Lung (tissue), 12 donors: ENCODE results near the gene KMT2D. TPM values are rescaled to one million over a fixed set of nuclear protein-coding genes. Genes with fewer than 3 reads are reported as not detected.

Experiments
- ATAC-seq: fragments of 200-7000 bp; cut with Tn5 transposase; one replicate; pipeline ENCODE4 v1.9.1; 2020; ENCODE audit warnings: moderate number of reproducible peaks; ENCODE audit not compliant: insufficient read depth, low FRiP score
- DNase-seq, 3 donors: peaks; one replicate each; pipeline ENCODE4 v3.0.0-alpha.2; 2013 to 2017
- H3K27ac ChIP-seq, 2 donors: one replicate each; pipeline ENCODE4 v1.5.1; 2013; ENCODE audit warnings: mild to moderate bottlenecking in 2 of 2, moderate library complexity in 2 of 2, control low read depth in 1 of 2, inconsistent platforms in 1 of 2, low read depth in 1 of 2, low read length in 1 of 2
- H3K27me3 ChIP-seq, 3 donors: one replicate each; pipeline ENCODE4 v1.5.1; 2013; ENCODE audit warnings: low read length in 2 of 3; ENCODE audit not compliant: control insufficient read depth in 3 of 3, insufficient read depth in 3 of 3
- H3K36me3 ChIP-seq, 4 donors: one replicate each; pipeline ENCODE4 v1.5.1; 2013; ENCODE audit warnings: low read length in 4 of 4, mild to moderate bottlenecking in 1 of 4, moderate library complexity in 1 of 4; ENCODE audit not compliant: control insufficient read depth in 4 of 4, insufficient read depth in 4 of 4
- H3K4me1 ChIP-seq, 5 donors: one replicate each; pipeline ENCODE4 v1.5.1; 2013; ENCODE audit warnings: low read length in 5 of 5, mild to moderate bottlenecking in 2 of 5, moderate library complexity in 1 of 5; ENCODE audit not compliant: control insufficient read depth in 5 of 5, insufficient read depth in 5 of 5
- H3K4me3 ChIP-seq: one replicate; pipeline ENCODE4 v1.5.1; 2013; ENCODE audit warnings: mild to moderate bottlenecking, control low read depth, moderate library complexity
- H3K9ac ChIP-seq, 2 donors: one replicate each; pipeline ENCODE4 v1.5.1; 2013; ENCODE audit warnings: low read length in 2 of 2, control low read depth in 1 of 2; ENCODE audit not compliant: insufficient read depth in 1 of 2
- H3K9me3 ChIP-seq, 4 donors: one replicate each; pipeline ENCODE4 v1.5.1; 2013; ENCODE audit warnings: low read length in 3 of 4, mild to moderate bottlenecking in 1 of 4, moderate library complexity in 1 of 4; ENCODE audit not compliant: control insufficient read depth in 4 of 4, insufficient read depth in 3 of 4
- CTCF ChIP-seq: IDR thresholded peaks from 2 replicates; pipeline ENCODE4 v1.5.1; 2012; ENCODE audit warnings: mild to moderate bottlenecking; ENCODE audit errors: control extremely low read depth, extremely low read depth
- WGBS, 2 donors: extraction: QIAGEN DNeasy Blood & Tissue Kit; methylation state at CpG; one replicate each; pipeline ENCODE4 v1.1.7; 2013; 5-methylcytosine and 5-hydroxymethylcytosine counted together
- polyA plus RNA-seq, 2 donors: library from polyadenylated mRNA; stranded (reverse); fragments of 200-250 nt; gene quantifications; one replicate each; pipeline ENCODE4 v1.2.1, GENCODE V29; 2013
- total RNA-seq, 2 donors: library from RNA; depleted of rRNA in 1 of 2; stranded (reverse); fragments of >200 nt in 1 of 2; gene quantifications; one replicate each; pipeline ENCODE4 v1.2.1, GENCODE V29; 2014 to 2021
- donor health status: control.
- donor health status: control.
- donor health status: Bipolar disorder and iron deficiency.
- donor health status: healthy.
- donor health status: DM: yes; HTN: yes; CAD: no.

The KMT2D gene
- total and polyA plus RNA-seq, 4 donors, result 27.6 to 115 (median 49.2) TPM

- ATAC-seq, result no peak
- Histone ChIP-seq H3K27ac (peak overlapping the region in 1 of 2 donors; percentile 98), H3K27me3 (no peaks in the 10 kb centered on the region), H3K4me3 (peak overlapping the region; percentile 91), H3K4me1 (peaks cover 11 to 50% (median 20%) of the 10 kb centered on the region in 5 donors), H3K9me3 (no peaks in the 10 kb centered on the region), H3K9ac (peak overlapping the region; percentile 56 to 82), H3K36me3 (peaks cover 0 to 13% (median 7%) of the 10 kb centered on the region in 4 donors)
- TF ChIP-seq CTCF, result no peak
- DNase-seq, result no peak
- WGBS, 2 donors, result 6 to 7% methylated on average over 5 of the region's 5 CpGs
These were observed 2.1 kb downstream of the KMT2D start for GRCh38 chr12:49058366-49059044.

GRCh38 chr12:49057888-49058287 is 2.7 kb downstream of the KMT2D start:
- H3K36me3 ChIP-seq, result peaks cover under 1 to 19% (median 11%) of the 10 kb centered on the region in 4 donors
- H3K9me3 ChIP-seq, result no peaks in the 10 kb centered on the region
- no peak for TF ChIP-seq CTCF
- peak overlapping the region; percentile 41 for H3K4me3 ChIP-seq
- peak overlapping the region; percentile 56 to 82 for H3K9ac ChIP-seq
- peak in 1 of 3 donors; percentile 38 for DNase-seq
- no peak for ATAC-seq
- WGBS, 2 donors, result 0 to 2% methylated on average over 4 of the region's 4 CpGs
- H3K4me1 ChIP-seq, result peaks cover 11 to 50% (median 20%) of the 10 kb centered on the region in 5 donors
- H3K27me3 ChIP-seq, result no peaks in the 10 kb centered on the region
- peak overlapping the region; percentile 18 to 40 for H3K27ac ChIP-seq

- DNase-seq, result peak; percentile 40 to 73 (median 65)
- Histone ChIP-seq H3K4me1 (peaks cover 10 to 44% (median 20%) of the 10 kb centered on the region in 5 donors), H3K36me3 (peaks cover 13 to 36% (median 22%) of the 10 kb centered on the region in 4 donors), H3K27ac (peak overlapping the region in 1 of 2 donors; percentile 9), H3K9me3 (no peaks in the 10 kb centered on the region), H3K4me3 (no peak overlapping the region), H3K27me3 (no peaks in the 10 kb centered on the region), H3K9ac (peak overlapping the region in 1 of 2 donors; percentile 33)
- WGBS, 2 donors, result 24 to 25% methylated on average over 7 of the region's 7 CpGs
- ATAC-seq, result peak; percentile 38
- TF ChIP-seq CTCF, result no peak
These were observed 4.4 kb downstream of the KMT2D start for GRCh38 chr12:49055978-49056754.
